ENCODE data around the gene STK32B. TPM values are rescaled to one million over a fixed set of nuclear protein-coding genes. Genes with fewer than 3 reads are reported as not detected.

The STK32B gene
- total and polyA plus RNA-seq, 9 of the 15 experiments (the other 6 are each of a cell fraction or from before 2014, with no cell fraction given) = 0.03 to 0.20 (median 0.07) TPM; not detected in 2

GRCh38 chr4:5465529-5465928, 414.2 kb downstream of the STK32B start:
- intact Hi-C loops (cut with micrococcal nuclease) = no loop called here
- H3K36me3 ChIP-seq (ENCODE audit: control insufficient read depth, insufficient read depth, low read length) = no peaks in the 10 kb centered on the region
- no TSS peak for BruUV-seq (replicated peaks)
- H3K27ac ChIP-seq (ENCODE audit: extremely low read depth, low read depth, low read length) = no peak overlapping the region
- in situ Hi-C loops (cut with MboI) = no loop called here
- FAIRE-seq (no peak), DNase-seq (ENCODE audit: extremely low read depth in 1 of 4, low spot score in 3 of 4) (no peak), ATAC-seq (no peak)
- peaks cover 0 to 46% of the 10 kb centered on the region in 2 experiments; a peak in 2 of 5 replicates for H3K27me3 ChIP-seq (ENCODE audit: control insufficient read depth in 2 of 2, insufficient read depth in 2 of 2, low read length in 2 of 2)
- H3K4me1 ChIP-seq (replicated peaks in 1 of 2; ENCODE audit: control insufficient read depth in 2 of 2, insufficient read depth in 2 of 2, low read length in 2 of 2) = no peaks in the 10 kb centered on the region
- H3K9me3 ChIP-seq (replicated peaks; ENCODE audit: control insufficient read depth, insufficient read depth, low read depth, low read length) = no peaks in the 10 kb centered on the region
- 0% methylated on average over 4 of the region's 4 CpGs for WGBS (ENCODE audit: insufficient coverage, low coverage, missing lambda C conversion rate)
- no peak overlapping the region for H3K4me2 ChIP-seq (ENCODE audit: insufficient read depth, low read length)
- no peak for TF ChIP-seq HMG20A (CRISPR knock-in tag; conservative IDR thresholded peaks at IDR 0.05)
- no peak for TF ChIP-seq HMGN3 (IDR thresholded peaks at IDR 0.05; ENCODE audit: borderline replicate concordance, extremely low read depth, insufficient read length, low read depth, low read length)
- TF ChIP-seq ZNF3 (CRISPR knock-in tag; IDR thresholded peaks at IDR 0.05) = no peak
- no peak for TF ChIP-seq XRCC4 (IDR thresholded peaks at IDR 0.05; ENCODE audit: extremely low read depth, insufficient read depth, insufficient read length)
- no peak for TF ChIP-seq NCOA6 (IDR thresholded peaks at IDR 0.05)
- no peak for TF ChIP-seq KLF1 (tag; IDR thresholded peaks at IDR 0.05)
- no peak for TF ChIP-seq LCOR (CRISPR knock-in tag; IDR thresholded peaks at IDR 0.05)
- TF ChIP-seq ZEB2 (IDR thresholded peaks at IDR 0.05) = no peak
- no peak for TF ChIP-seq FOXK1 (CRISPR knock-in tag; IDR thresholded peaks at IDR 0.05; ENCODE audit: borderline replicate concordance)
- TF ChIP-seq ZKSCAN1 (IDR thresholded peaks at IDR 0.05; ENCODE audit: low read depth, low read length) = no peak
- no peak for TF ChIP-seq POLR3A (IDR thresholded peaks at IDR 0.05; ENCODE audit: borderline replicate concordance, extremely low read depth, insufficient read depth, insufficient read length)
- no peak for TF ChIP-seq DMBX1 (CRISPR knock-in tag; IDR thresholded peaks at IDR 0.05; ENCODE audit: borderline replicate concordance)
- no peak for TF ChIP-seq STAT6 (CRISPR knock-in tag; IDR thresholded peaks at IDR 0.05)
- no peak for TF ChIP-seq TAF9B (IDR thresholded peaks at IDR 0.05; ENCODE audit: partially characterized antibody)
- no peak for TF ChIP-seq ADNP (tag; IDR thresholded peaks at IDR 0.05)
- ChIA-PET CTCF (ENCODE audit: low intra/inter-chr PET ratio) (no interaction called here), POLR2A (interaction anchor here (1.0 kb wide), 1 partner anchor 10 kb away, joined by 3 read pairs; no protein-coding TSS in a partner anchor)
- no peaks in the 10 kb centered on the region for H3K9me1 ChIP-seq (ENCODE audit: control insufficient read depth, insufficient read depth, low read length)
- H3K4me3 ChIP-seq = no peak overlapping the region
- no peak overlapping the region for H2AFZ ChIP-seq (ENCODE audit: low read depth, low read length)
- H3K79me2 ChIP-seq (ENCODE audit: control insufficient read depth, insufficient read depth, low read length) = no peaks in the 10 kb centered on the region
- no peak overlapping the region for H3K9ac ChIP-seq (ENCODE audit: insufficient read depth in 1 of 2, low read depth in 2 of 2, low read length in 2 of 2)
- H4K20me1 ChIP-seq (replicated peaks; ENCODE audit: control insufficient read depth, insufficient read depth, low read length) = no peaks in the 10 kb centered on the region; the same call in 1 of the 2 replicates
